GM12873 (cell line): Measurements from ENCODE around the gene LCA5L.

Experiments used
- CTCF ChIP-seq: IDR thresholded peaks from 2 replicates; pipeline ENCODE4 v1.5.1; 2012; ENCODE audit warnings: low read depth, mild to moderate bottlenecking, moderate library complexity, low read length, control low read depth; ENCODE audit not compliant: insufficient read depth; ENCODE audit errors: missing control alignments

Gene LCA5L

GRCh38 chr21:39374046-39374445, 71.5 kb downstream of the LCA5L start:
- no peak for TF ChIP-seq CTCF

GRCh38 chr21:39373634-39374033, 71.9 kb downstream of the LCA5L start:
- peak; percentile 46 for TF ChIP-seq CTCF

- no peak for TF ChIP-seq CTCF
Measured at GRCh38 chr21:39367783-39368182, 77.8 kb downstream of the LCA5L start.

DNA sequence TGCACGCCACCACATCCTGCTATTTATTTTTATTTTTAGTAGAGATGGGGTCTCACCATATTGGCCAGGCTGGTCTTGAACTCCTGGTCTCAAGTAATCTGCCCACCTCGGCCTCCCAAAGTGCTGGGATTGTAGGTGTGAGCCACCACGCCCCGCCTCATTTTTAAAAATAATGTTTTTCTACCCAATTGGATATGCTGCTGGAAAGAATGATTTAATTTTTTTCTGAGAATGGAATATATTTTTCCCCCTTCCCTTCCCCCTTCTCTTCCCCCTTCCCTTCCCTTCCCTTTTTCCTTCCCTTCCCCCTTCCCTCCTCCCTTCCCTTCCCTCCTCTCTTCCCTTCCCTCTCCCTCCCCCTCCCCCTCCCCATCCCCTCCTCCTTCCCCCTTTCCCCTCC, 79.0 kb downstream of the LCA5L start:
- no peak for TF ChIP-seq CTCF

- TF ChIP-seq CTCF: no peak
Measured at GRCh38 chr21:39364949-39365348, 80.6 kb downstream of the LCA5L start.

DNA sequence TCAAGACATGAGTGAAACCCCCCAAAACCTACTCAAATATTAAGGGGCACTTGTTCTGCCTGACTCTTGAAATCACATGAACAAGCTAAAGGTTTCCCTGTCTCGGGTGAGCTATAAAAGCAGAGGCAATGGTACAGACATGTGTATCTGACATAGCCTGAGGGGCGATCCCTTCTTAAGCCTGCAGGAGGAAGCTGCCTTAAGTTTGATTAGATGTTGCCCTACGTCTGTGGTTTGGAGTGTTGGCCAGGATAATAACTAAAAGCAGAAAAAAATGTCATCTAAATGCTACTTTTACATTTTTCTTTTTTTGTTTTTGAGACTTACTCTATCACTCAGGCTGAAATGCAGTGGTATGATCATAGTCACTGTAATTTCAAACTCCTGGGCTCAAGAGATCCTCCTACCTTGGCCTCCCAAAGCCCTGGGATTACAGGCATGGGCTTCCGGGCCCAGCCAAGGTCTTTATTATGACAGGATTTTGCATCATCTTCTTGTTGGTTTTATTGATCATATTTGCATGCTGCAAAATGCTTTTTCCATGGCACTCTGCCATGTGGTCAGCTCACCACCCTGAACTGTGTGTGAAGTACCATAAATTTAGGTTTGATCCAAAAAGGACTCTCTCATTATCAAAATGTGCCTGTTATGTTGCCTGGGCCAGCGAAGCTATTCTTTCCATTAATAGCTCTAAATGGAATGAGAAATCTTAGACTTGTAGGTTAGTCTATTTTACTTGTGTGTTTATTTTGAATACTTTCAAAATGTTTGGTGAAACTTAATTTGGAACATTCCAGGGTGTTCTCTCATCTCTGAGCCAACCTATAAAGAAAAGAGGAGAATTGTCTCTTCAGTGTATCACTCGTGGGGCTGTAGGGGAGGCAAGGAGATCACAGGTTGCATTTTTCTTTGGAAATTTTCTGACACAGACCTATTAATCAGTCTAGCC, 81.7 kb downstream of the LCA5L start:
- TF ChIP-seq CTCF: no peak

GRCh38 chr21:39362733-39363132, 82.8 kb downstream of the LCA5L start:
- TF ChIP-seq CTCF: no peak
